ENCODE data around the gene RTEL1.

The RTEL1 gene

DNA sequence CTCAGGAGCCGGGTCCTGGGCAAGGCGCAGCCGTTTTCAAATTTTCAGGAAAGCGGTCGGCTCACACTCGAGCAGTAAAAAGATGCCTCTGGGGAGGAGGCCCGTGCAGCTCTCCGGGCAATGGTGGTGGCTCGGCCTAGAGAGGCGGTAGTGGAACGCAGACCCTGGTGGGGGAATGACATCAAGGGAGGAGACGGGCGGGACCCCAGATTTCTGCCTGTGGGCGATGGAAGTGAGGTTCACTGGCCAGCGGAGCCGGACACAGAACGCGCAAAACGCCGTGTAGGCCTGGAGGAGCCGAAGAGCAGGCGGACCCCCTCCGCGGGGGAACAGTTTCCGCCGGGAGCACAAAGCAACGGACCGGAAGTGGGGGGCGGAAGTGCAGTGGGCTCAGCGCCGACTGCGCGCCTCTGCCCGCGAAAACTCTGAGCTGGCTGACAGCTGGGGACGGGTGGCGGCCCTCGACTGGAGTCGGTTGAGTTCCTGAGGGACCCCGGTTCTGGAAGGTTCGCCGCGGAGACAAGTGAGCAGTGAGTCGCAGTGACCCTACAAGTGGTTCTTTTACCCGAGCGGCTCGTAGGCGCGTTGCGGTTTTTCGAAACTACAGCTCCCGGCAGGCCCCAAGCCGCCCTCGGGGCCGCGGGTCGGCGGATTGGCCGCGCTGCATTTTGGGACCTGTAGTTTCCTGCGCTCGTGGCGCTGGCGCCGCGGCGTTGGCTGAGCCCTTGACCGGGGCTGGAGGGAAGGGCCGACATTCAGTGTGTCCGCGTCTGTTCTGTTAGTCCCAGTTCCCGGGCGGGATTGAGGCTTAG is at the start of gene RTEL1 (continued):
- TF ChIP-seq, protein P1, sequence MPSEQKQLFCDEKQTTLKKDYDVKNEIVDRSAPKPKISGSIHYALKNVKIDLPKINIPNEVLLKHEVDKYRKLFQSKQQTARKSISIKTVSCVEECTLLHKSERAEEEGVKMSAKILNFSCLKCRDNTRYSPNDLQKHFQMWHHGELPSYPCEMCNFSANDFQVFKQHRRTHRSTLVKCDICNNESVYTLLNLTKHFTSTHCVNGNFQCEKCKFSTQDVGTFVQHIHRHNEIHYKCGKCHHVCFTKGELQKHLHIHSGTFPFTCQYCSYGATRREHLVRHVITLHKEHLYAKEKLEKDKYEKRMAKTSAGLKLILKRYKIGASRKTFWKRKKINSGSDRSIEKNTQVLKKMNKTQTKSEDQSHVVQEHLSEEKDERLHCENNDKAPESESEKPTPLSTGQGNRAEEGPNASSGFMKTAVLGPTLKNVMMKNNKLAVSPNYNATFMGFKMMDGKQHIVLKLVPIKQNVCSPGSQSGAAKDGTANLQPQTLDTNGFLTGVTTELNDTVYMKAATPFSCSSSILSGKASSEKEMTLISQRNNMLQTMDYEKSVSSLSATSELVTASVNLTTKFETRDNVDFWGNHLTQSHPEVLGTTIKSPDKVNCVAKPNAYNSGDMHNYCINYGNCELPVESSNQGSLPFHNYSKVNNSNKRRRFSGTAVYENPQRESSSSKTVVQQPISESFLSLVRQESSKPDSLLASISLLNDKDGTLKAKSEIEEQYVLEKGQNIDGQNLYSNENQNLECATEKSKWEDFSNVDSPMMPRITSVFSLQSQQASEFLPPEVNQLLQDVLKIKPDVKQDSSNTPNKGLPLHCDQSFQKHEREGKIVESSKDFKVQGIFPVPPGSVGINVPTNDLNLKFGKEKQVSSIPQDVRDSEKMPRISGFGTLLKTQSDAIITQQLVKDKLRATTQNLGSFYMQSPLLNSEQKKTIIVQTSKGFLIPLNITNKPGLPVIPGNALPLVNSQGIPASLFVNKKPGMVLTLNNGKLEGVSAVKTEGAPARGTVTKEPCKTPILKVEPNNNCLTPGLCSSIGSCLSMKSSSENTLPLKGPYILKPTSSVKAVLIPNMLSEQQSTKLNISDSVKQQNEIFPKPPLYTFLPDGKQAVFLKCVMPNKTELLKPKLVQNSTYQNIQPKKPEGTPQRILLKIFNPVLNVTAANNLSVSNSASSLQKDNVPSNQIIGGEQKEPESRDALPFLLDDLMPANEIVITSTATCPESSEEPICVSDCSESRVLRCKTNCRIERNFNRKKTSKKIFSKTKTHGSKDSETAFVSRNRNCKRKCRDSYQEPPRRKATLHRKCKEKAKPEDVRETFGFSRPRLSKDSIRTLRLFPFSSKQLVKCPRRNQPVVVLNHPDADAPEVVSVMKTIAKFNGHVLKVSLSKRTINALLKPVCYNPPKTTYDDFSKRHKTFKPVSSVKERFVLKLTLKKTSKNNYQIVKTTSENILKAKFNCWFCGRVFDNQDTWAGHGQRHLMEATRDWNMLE (tag by site-specific recombination; conservative IDR thresholded peaks at IDR 0.05; ENCODE audit: low read depth), result peak; percentile 81
- TF ChIP-seq, protein P2, sequence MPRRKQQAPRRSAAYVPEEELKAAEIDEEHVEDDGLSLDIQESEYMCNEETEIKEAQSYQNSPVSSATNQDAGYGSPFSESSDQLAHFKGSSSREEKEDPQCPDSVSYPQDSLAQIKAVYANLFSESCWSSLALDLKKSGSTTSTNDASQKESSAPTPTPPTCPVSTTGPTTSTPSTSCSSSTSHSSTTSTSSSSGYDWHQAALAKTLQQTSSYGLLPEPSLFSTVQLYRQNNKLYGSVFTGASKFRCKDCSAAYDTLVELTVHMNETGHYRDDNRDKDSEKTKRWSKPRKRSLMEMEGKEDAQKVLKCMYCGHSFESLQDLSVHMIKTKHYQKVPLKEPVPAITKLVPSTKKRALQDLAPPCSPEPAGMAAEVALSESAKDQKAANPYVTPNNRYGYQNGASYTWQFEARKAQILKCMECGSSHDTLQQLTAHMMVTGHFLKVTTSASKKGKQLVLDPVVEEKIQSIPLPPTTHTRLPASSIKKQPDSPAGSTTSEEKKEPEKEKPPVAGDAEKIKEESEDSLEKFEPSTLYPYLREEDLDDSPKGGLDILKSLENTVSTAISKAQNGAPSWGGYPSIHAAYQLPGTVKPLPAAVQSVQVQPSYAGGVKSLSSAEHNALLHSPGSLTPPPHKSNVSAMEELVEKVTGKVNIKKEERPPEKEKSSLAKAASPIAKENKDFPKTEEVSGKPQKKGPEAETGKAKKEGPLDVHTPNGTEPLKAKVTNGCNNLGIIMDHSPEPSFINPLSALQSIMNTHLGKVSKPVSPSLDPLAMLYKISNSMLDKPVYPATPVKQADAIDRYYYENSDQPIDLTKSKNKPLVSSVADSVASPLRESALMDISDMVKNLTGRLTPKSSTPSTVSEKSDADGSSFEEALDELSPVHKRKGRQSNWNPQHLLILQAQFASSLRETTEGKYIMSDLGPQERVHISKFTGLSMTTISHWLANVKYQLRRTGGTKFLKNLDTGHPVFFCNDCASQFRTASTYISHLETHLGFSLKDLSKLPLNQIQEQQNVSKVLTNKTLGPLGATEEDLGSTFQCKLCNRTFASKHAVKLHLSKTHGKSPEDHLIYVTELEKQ (tag by site-specific recombination; IDR thresholded peaks at IDR 0.05; ENCODE audit: borderline replicate concordance), result peak; percentile 77; the same call in 1 of the 2 replicates
- TF ChIP-seq BCL11A (tag by site-specific recombination; IDR thresholded peaks at IDR 0.05; ENCODE audit: low read depth) (peak; percentile 60; the same call in 1 of the 2 replicates), ZNF10 (tag by site-specific recombination; IDR thresholded peaks at IDR 0.05) (peak; percentile 33; the same call in 1 of the 2 replicates)
- TF ChIP-seq, protein P3, sequence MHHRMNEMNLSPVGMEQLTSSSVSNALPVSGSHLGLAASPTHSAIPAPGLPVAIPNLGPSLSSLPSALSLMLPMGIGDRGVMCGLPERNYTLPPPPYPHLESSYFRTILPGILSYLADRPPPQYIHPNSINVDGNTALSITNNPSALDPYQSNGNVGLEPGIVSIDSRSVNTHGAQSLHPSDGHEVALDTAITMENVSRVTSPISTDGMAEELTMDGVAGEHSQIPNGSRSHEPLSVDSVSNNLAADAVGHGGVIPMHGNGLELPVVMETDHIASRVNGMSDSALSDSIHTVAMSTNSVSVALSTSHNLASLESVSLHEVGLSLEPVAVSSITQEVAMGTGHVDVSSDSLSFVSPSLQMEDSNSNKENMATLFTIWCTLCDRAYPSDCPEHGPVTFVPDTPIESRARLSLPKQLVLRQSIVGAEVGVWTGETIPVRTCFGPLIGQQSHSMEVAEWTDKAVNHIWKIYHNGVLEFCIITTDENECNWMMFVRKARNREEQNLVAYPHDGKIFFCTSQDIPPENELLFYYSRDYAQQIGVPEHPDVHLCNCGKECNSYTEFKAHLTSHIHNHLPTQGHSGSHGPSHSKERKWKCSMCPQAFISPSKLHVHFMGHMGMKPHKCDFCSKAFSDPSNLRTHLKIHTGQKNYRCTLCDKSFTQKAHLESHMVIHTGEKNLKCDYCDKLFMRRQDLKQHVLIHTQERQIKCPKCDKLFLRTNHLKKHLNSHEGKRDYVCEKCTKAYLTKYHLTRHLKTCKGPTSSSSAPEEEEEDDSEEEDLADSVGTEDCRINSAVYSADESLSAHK (tag by site-specific recombination; IDR thresholded peaks at IDR 0.05), result peak; percentile 50

DNA sequence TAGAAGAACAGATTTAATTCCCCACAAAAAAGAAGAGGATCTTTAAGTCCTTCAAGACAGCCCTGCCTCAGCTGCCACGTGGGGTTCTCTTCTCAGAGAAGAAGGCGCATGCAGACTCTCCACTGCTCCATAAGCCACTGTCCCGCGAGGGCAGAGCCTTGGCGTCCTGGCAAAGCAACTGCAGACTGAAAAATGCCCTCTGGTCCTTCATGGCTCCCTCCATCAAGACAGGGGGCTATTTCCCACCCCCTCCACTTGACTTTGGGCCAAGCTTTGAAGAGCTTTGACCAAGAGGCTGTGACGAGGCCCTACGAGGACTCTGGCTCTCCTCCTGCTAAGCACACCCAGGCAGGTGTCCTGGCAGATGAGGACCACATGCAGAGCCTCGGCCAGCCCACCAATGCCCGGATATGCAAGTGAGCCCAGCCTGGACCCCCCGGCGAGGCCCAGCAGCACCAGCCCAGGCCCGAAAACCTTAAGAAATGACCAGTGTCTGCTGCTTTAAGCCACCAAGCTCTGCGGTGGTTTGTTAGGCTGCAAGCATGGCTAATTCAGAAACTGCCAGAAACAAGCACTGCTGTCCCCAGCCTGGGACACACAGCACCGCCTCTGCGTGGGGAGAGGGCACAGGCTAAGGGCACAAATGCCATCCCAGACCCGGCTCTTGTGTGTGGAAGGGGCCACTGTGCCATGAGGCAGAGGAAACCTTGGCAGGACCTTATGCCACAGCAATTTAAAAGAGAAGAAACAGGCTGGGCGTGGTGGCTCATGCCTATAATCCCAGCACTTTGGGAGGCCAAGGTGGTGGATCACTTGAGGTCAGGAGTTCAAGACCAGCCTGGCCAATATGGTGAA is 47.3 kb upstream of the RTEL1 start:
- CTCF ChIA-PET, result no interaction called here
- H3K36me3 ChIP-seq (ENCODE audit: control insufficient read depth in 2 of 2, insufficient read depth in 1 of 2, low read length in 2 of 2), result peaks cover 6 to 15% of the 10 kb centered on the region in 2 experiments; a peak in 2 of 3 replicates
- TF ChIP-seq FEZF1 (tag by site-specific recombination; IDR thresholded peaks at IDR 0.05) (no peak), REPIN1 (tag by site-specific recombination; IDR thresholded peaks at IDR 0.05; ENCODE audit: low read depth) (no peak), ZNF155 (tag by site-specific recombination; IDR thresholded peaks at IDR 0.05) (no peak), ZBTB1 (tag by site-specific recombination; IDR thresholded peaks at IDR 0.05) (no peak), ZNF324 (tag by site-specific recombination; IDR thresholded peaks at IDR 0.05) (no peak), ZNF121 (tag by site-specific recombination; IDR thresholded peaks at IDR 0.05) (no peak), ZNF2 (tag by site-specific recombination; IDR thresholded peaks at IDR 0.05) (no peak), ZNF621 (tag by site-specific recombination; IDR thresholded peaks at IDR 0.05) (no peak), ZNF202 (tag by site-specific recombination; IDR thresholded peaks at IDR 0.05; ENCODE audit: borderline replicate concordance) (no peak), ZNF624 (tag by site-specific recombination; IDR thresholded peaks at IDR 0.05) (no peak), ZNF510 (tag by site-specific recombination; IDR thresholded peaks at IDR 0.05; ENCODE audit: insufficient replicate concordance) (no peak), BCL11B (tag by site-specific recombination; IDR thresholded peaks at IDR 0.05; ENCODE audit: low read depth) (no peak)
- TF ChIP-seq, protein P4, sequence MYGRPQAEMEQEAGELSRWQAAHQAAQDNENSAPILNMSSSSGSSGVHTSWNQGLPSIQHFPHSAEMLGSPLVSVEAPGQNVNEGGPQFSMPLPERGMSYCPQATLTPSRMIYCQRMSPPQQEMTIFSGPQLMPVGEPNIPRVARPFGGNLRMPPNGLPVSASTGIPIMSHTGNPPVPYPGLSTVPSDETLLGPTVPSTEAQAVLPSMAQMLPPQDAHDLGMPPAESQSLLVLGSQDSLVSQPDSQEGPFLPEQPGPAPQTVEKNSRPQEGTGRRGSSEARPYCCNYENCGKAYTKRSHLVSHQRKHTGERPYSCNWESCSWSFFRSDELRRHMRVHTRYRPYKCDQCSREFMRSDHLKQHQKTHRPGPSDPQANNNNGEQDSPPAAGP (tag by site-specific recombination; IDR thresholded peaks at IDR 0.05), result no peak
- TF ChIP-seq, protein P5, sequence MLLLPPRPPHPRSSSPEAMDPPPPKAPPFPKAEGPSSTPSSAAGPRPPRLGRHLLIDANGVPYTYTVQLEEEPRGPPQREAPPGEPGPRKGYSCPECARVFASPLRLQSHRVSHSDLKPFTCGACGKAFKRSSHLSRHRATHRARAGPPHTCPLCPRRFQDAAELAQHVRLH (tag by site-specific recombination; IDR thresholded peaks at IDR 0.05), result no peak
- TF ChIP-seq, protein P6, sequence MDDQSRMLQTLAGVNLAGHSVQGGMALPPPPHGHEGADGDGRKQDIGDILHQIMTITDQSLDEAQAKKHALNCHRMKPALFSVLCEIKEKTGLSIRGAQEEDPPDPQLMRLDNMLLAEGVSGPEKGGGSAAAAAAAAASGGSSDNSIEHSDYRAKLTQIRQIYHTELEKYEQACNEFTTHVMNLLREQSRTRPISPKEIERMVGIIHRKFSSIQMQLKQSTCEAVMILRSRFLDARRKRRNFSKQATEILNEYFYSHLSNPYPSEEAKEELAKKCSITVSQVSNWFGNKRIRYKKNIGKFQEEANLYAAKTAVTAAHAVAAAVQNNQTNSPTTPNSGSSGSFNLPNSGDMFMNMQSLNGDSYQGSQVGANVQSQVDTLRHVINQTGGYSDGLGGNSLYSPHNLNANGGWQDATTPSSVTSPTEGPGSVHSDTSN (CRISPR knock-in tag; IDR thresholded peaks at IDR 0.05), result no peak

More for the DNA sequence above, 47.3 kb upstream of the RTEL1 start:
- H3K9me3 ChIP-seq (ENCODE audit: control insufficient read depth, insufficient read depth, low read depth, low read length), result no peaks in the 10 kb centered on the region
- POLR2A ChIA-PET, result no interaction called here
- no peaks in the 10 kb centered on the region for H3K4me1 ChIP-seq (ENCODE audit: control insufficient read depth, insufficient read depth, low read length)
- 0 out of 2 replicates have a peak overlapping the region, but pooled peaks have one; percentile 16 for H3K27ac ChIP-seq (ENCODE audit: extremely low read depth, low read depth, low read length)
- no peak overlapping the region for H3K4me3 ChIP-seq (ENCODE audit: low read depth, low read length)

Measured in HEK293 (cell line).